ENCODE data around the gene PTCD1.
"Not testable (repeated sequence)": the region's sequence is repeated elsewhere in the genome, so short reads cannot be mapped to it uniquely, and the experiment has no call there.

The PTCD1 gene

GRCh38 chr7:99389772-99390171 lies 48.8 kb downstream of the PTCD1 start:
- no peak for DNase-seq (ENCODE audit: low read depth in 2 of 2)

- DNase-seq (ENCODE audit: low read depth in 2 of 2) = no peak
These were observed 50.7 kb downstream of the PTCD1 start for GRCh38 chr7:99387912-99388311.

- not testable (repeated sequence) for DNase-seq (ENCODE audit: low read depth in 2 of 2)
These were observed 51.4 kb downstream of the PTCD1 start for GRCh38 chr7:99387239-99387635.

GRCh38 chr7:99386584-99387238 lies 51.9 kb downstream of the PTCD1 start:
- DNase-seq (ENCODE audit: low read depth in 2 of 2) = no peak

- no peak for DNase-seq (ENCODE audit: low read depth in 2 of 2)
These were observed 53.0 kb downstream of the PTCD1 start for GRCh38 chr7:99385564-99385963.

- no peak for DNase-seq (ENCODE audit: low read depth in 2 of 2)
These were observed 54.1 kb downstream of the PTCD1 start for GRCh38 chr7:99384523-99384922.

- DNase-seq (ENCODE audit: low read depth in 2 of 2) = no peak
These were observed 54.7 kb downstream of the PTCD1 start for GRCh38 chr7:99383791-99384370.

GRCh38 chr7:99383203-99383602 lies 55.4 kb downstream of the PTCD1 start:
- no peak for DNase-seq (ENCODE audit: low read depth in 2 of 2)

GRCh38 chr7:99381664-99382075 lies 56.9 kb downstream of the PTCD1 start:
- no peak for DNase-seq (ENCODE audit: low read depth in 2 of 2)

- peak; percentile 62 to 81 for DNase-seq (ENCODE audit: low read depth in 2 of 2)
These were observed 57.6 kb downstream of the PTCD1 start for GRCh38 chr7:99380823-99381663.

GRCh38 chr7:99380032-99380822 lies 58.4 kb downstream of the PTCD1 start:
- DNase-seq (ENCODE audit: low read depth in 2 of 2) = no peak

GRCh38 chr7:99379693-99380031 lies 58.9 kb downstream of the PTCD1 start:
- DNase-seq (ENCODE audit: low read depth in 2 of 2) = not testable (repeated sequence)

- peak in 1 of 2 donors; percentile 20 for DNase-seq (ENCODE audit: low read depth in 2 of 2)
These were observed 59.5 kb downstream of the PTCD1 start for GRCh38 chr7:99379043-99379577.

- DNase-seq (ENCODE audit: low read depth in 2 of 2) = peak; percentile 23 to 27
These were observed 63.4 kb downstream of the PTCD1 start for GRCh38 chr7:99375070-99375807.

- DNase-seq (ENCODE audit: low read depth in 2 of 2) = peak; percentile 69 to 71
These were observed 64.2 kb downstream of the PTCD1 start, which contains the start of gene ARPC1B for GRCh38 chr7:99374111-99375064. ARPC1B (plus strand) TSS chr7:99374730; CDS start chr7:99385715, 10,985 bp downstream.

GRCh38 chr7:99373091-99374066 lies 65.2 kb downstream of the PTCD1 start:
- DNase-seq (ENCODE audit: low read depth in 2 of 2) = no peak

- DNase-seq (ENCODE audit: low read depth in 2 of 2) = no peak
These were observed 66.1 kb downstream of the PTCD1 start for GRCh38 chr7:99372275-99373090.

All from stimulated activated CD4-positive, alpha-beta T cell treated with anti-CD3 and anti-CD28 coated beads, Interleukin-1b, Interleukin-23, amount 100 ng/mL, for 1 hour (primary cell).